ENCODE data around the gene FAM171A2. TPM values are rescaled to one million over a fixed set of nuclear protein-coding genes. Genes with fewer than 3 reads are reported as not detected.
"Not testable (repeated sequence)": the region's sequence is repeated elsewhere in the genome, so short reads cannot be mapped to it uniquely, and the experiment has no call there.

Gene FAM171A2
- total RNA-seq, 2 donors from 2014 or later = 2.9 TPM; not detected in 1

- Histone ChIP-seq H3K27me3 (no peaks in the 10 kb centered on the region), H3K4me3 (peak within 1 kb of the TSS; percentile 34 to 71), H3K27ac (peak within 1 kb of the TSS; percentile 22 to 88 (median 74)), H3K36me3 (replicated peaks in 1 of 2; ENCODE audit: insufficient read depth in 1 of 2, low read depth in 2 of 2) (peaks cover 0 to 6% of the 10 kb centered on the region in 2 donors), H3K4me1 (peaks cover 17% of the 10 kb centered on the region), H3K9me3 (no peaks in the 10 kb centered on the region)
- DNase-seq (peak; percentile 94 to 98 (median 96)), ATAC-seq (peak; percentile 100)
- TF ChIP-seq POLR2A (IDR thresholded peaks at IDR 0.05) = peak; percentile 74 to 93 (median 91)
- no peak for TF ChIP-seq CTCF (IDR thresholded peaks at IDR 0.05)
- WGBS, 2 donors = 0 to 1% methylated on average over 5 to 26 of the region's 26 CpGs
- intact Hi-C loops (cut with DNase I) = no loop called here
Measured at GRCh38 chr17:44344939-44345453, 18.7 kb downstream of the FAM171A2 start, which contains the start of gene GRN. GRN (plus strand) TSS chr17:44345302; CDS start chr17:44349165, 3,863 bp downstream.

GRCh38 chr17:44343510-44344209 is 20.0 kb downstream of the FAM171A2 start:
- intact Hi-C loops (cut with DNase I) = no loop called here
- 60 to 68% methylated on average over 11 of the region's 11 CpGs for WGBS, 2 donors
- no peak for TF ChIP-seq CTCF (IDR thresholded peaks at IDR 0.05)
- no peak for TF ChIP-seq POLR2A (IDR thresholded peaks at IDR 0.05)
- no peaks in the 10 kb centered on the region for H3K9me3 ChIP-seq
- no peak for ATAC-seq
- no peak overlapping the region for H3K27ac ChIP-seq
- no peaks in the 10 kb centered on the region for H3K36me3 ChIP-seq (replicated peaks in 1 of 2; ENCODE audit: insufficient read depth in 1 of 2, low read depth in 2 of 2)
- peaks cover 17% of the 10 kb centered on the region for H3K4me1 ChIP-seq
- H3K4me3 ChIP-seq = no peak overlapping the region
- no peak for DNase-seq
- no peaks in the 10 kb centered on the region for H3K27me3 ChIP-seq

GRCh38 chr17:44340553-44340952 is 23.1 kb downstream of the FAM171A2 start:
- H3K9me3 ChIP-seq; H3K36me3 ChIP-seq (replicated peaks in 1 of 2; ENCODE audit: insufficient read depth in 1 of 2, low read depth in 2 of 2); intact Hi-C loops (cut with DNase I); H3K27ac ChIP-seq; H3K4me1 ChIP-seq; H3K27me3 ChIP-seq; DNase-seq; H3K4me3 ChIP-seq; ATAC-seq: not testable (repeated sequence)
- WGBS, 2 donors = 61 to 62% methylated on average over 5 of the region's 5 CpGs

GRCh38 chr17:44338702-44339101 is 25.0 kb downstream of the FAM171A2 start:
- ATAC-seq = no peak
- DNase-seq = peak in 1 of 4 donors; percentile 40
- Histone ChIP-seq H3K4me3 (no peak overlapping the region), H3K36me3 (replicated peaks in 1 of 2; ENCODE audit: insufficient read depth in 1 of 2, low read depth in 2 of 2) (no peaks in the 10 kb centered on the region), H3K27me3 (no peaks in the 10 kb centered on the region), H3K9me3 (no peaks in the 10 kb centered on the region), H3K4me1 (no peaks in the 10 kb centered on the region), H3K27ac (no peak overlapping the region)
- TF ChIP-seq POLR2A (IDR thresholded peaks at IDR 0.05) = no peak
- TF ChIP-seq CTCF (IDR thresholded peaks at IDR 0.05) = no peak
- WGBS, 2 donors = 54 to 59% methylated on average over 2 to 6 of the region's 6 CpGs
- intact Hi-C loops (cut with DNase I) = no loop called here

- Histone ChIP-seq H3K27ac (no peak overlapping the region), H3K9me3 (no peaks in the 10 kb centered on the region), H3K27me3 (no peaks in the 10 kb centered on the region), H3K36me3 (replicated peaks in 1 of 2; ENCODE audit: insufficient read depth in 1 of 2, low read depth in 2 of 2) (no peaks in the 10 kb centered on the region), H3K4me1 (peaks cover 12% of the 10 kb centered on the region), H3K4me3 (no peak overlapping the region)
- DNase-seq (no peak), ATAC-seq (no peak)
- WGBS, 2 donors = 34 to 41% methylated on average over 5 of the region's 5 CpGs
- intact Hi-C loops (cut with DNase I) = no loop called here
- TF ChIP-seq CTCF (IDR thresholded peaks at IDR 0.05) (no peak), POLR2A (IDR thresholded peaks at IDR 0.05) (no peak)
Measured at GRCh38 chr17:44335968-44336367, 27.7 kb downstream of the FAM171A2 start.

All from body of pancreas (tissue), 4 donors.